Right renal cortex interstitium (tissue), 3 donors: ENCODE data around the gene MBD4. TPM values are rescaled to one million over a fixed set of nuclear protein-coding genes. Genes with fewer than 3 reads are reported as not detected.

Experiments
- DNase-seq, 3 donors: peaks; one replicate each; pipeline ENCODE4 v3.0.0-alpha.2; 2013; ENCODE audit warnings: low read depth in 3 of 3, low spot score in 2 of 3
- polyA plus RNA-seq, 3 donors: library from polyadenylated mRNA; unstranded; fragments of 120-200 nt; gene quantifications; one replicate each; pipeline ENCODE4 v1.2.1, GENCODE V29; 2013; ENCODE audit not compliant: insufficient read length in 3 of 3

The MBD4 gene
- polyA plus RNA-seq, 3 donors = 44.5 to 51.8 (median 51.1) TPM

DNA sequence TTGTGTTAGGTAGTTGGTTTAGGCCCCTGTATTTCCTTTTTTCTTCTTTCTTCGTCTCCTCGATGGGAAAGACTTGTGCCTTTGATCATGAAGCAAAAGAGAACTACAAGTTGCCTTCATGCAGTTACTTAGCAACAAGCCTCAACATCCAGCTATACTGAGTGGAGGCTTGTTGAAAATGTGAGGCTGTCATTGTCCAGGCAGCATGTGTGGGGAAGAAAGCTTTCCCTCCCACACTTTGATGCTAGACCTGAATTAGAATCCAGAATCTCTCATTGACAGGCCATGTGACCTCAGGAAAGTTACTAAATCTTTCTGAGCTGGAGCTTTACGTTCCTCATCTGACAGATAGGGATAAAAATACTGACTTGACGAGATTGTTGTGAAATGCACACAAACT lies 24.0 kb upstream of the MBD4 start:
- DNase-seq = no peak

DNA sequence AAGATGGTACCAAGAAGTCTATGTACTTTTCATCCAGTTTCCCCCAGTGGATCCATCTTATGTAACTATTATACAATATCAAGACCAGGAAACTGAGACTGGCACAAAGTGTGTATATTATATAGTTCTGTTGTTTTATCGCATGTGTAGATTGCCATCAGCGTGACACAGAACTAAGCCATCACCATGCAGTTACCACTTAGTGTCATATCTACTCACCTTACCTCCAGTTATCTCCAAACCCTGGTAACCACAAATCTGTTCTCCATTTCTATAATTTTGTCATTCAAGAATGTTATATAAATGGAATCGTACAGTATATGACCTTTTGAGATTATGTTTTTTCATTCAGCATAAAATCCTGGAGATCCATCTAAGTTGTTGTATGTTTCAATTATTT lies 23.3 kb upstream of the MBD4 start:
- DNase-seq = no peak

- no peak for DNase-seq
These were observed 22.7 kb upstream of the MBD4 start for GRCh38 chr3:129462361-129462968.

DNA sequence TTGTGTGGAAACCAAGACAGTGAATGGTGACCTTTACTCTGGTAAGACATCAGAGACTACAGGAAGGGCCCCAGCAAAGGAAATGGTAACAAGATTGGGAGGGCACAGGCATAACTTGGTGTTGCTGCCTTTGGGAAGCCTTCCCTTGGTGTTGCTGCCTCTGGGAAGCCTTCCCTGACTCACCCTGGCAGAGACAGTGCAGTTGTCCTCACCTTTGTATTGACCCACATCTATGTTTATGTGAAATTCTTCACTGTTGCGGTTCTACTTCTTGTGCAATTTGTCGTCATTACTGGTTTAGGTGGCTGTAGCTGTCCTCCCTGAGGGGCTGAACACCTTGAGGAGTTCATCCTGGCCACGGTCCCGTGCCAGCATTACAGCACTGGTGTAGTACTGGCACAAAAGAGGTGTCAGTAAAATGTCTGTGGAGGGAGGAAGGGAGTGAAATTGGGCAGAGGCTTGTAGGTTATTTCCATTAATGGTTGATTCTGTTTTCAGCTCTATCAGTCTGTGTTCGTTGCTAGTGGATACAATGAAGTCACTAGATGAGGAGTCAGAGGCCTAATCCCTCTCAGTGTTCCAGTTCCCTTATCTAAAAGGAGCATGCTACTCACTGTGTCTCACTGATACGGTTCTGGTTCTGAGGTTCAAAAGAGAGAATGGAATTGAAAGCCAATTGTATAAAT lies 21.9 kb upstream of the MBD4 start:
- DNase-seq = no peak

DNA sequence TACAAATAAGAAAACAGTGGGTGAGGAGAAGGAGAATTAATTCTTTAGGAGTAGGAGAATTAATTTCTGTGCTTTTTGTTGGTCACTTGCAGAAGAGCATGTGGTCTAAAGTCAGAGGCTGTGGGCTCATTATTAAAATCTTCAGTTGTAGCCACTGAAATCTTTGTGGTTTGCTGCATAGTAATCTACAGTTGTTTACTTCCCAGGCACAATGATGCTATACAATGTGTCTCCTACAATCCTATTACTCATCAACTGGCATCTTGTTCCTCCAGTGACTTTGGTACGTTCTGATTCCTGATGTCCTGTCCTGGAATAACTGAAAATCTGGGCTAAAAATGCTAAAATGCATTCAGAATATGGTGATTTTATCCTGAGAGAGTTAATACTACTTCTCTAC lies 21.3 kb upstream of the MBD4 start:
- no peak for DNase-seq

- DNase-seq = no peak
These were observed 20.8 kb upstream of the MBD4 start for GRCh38 chr3:129460572-129460971.

DNA sequence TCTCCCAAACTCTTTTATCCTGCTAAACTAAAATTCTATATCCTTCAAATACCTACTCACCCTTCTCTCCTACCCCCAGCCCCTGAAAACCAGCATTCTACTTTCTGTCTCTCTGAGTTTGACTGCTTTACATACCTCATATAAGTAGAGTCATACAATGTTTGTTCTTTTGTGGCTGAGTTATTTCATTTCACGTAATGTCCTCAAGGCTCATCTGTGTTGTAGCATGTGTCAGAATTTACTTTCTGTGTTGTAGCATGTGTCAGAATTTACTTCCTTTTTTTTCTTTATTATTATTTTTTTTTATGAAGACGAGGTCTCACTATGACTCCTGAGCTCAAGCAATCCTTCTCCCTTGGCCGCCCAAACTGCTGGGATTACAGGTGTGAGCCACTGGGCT lies 20.4 kb upstream of the MBD4 start:
- no peak for DNase-seq

DNA sequence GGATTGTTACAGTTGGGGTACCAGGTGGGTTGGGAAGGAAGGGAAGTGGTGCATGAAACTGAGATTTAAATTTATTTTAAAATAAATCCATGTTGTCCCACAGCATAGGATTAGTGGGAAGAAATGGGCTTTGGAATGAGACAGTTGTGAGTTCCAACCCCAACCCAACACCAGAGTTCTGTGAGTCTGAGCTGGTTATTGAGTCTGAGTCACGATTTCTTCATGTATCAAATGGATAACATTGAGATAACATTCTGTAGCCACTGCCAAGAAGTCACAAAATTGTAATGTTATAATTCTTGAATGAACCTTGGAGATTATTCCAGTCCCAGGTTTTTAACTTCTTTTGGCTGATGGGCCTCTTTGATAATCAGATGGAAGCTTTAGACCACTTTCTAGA lies 14.0 kb upstream of the MBD4 start:
- DNase-seq = no peak

DNA sequence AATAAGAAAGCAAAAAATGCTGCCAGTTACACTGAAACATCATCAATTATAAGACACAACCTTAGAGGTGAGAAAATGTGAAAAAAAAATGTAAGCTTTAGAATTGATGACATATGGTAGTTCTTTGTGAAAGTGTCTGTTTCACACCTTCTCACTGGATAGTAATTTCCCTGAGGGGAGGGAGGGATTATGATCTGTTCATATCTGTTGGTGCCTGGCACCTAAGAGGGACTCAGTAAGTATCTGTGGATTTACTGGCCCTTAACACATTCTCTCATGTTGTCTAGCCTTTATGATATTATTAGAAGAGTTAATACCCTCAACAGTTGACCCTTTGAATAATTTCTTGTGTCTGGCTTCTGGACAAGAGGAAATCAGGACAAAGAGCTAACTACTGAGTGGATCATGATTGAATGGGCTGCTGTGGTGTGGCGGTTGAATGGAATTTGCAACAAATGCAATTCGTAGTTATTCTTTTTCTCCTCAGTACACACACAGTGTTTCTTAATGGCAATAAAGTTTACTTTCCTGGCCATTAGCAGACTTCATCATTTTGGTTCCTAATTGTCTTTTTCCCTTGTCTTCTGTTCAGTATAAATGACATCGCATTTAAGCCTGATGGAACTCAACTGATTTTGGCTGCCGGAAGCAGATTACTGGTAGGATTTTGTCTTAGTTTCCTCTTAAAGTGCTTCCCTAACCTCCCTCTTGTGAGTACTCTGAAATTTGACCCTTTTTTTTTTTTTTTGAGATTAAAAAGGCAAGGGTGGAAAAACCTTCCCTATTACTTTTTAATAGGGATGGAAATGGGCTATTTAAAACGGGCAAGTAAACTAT lies 9.7 kb upstream of the MBD4 start:
- DNase-seq = no peak

DNA sequence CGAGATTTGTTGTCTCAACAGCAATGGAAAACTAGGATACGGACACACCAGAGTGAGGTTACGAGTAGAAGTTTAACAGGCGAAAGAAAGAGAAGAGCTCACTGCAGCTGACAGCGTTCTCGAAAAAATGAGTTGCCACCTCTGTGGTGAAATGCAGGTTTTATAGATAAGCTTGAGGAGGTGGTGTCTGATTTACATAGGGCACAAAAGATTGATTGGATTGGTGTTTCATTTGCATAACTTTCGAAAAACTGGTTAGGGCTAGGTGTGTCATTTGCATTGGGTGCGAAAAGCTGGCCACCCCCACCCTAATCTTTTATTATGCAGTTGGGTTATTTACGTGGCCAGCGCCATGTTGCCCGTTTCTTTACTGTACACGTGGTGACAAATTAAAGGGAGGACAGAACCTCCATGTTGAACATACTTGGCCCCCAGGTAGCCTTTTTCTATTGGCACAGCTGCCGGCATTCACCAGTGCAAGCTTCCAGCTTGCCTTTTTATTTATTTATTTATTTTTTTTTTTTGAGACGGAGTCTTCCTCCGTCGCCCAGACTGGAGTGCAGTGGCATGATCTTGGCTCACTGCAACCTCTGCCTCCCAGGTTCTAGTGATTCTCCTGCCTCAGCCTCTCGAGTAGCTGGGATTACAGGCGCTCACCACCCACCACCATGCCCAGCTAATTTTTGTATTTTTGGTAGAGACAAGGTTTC lies 8.6 kb upstream of the MBD4 start:
- no peak for DNase-seq

- no peak for DNase-seq
These were observed 7.2 kb upstream of the MBD4 start for GRCh38 chr3:129446926-129447325.

GRCh38 chr3:129445471-129445870 lies 5.7 kb upstream of the MBD4 start:
- DNase-seq = no peak

DNA sequence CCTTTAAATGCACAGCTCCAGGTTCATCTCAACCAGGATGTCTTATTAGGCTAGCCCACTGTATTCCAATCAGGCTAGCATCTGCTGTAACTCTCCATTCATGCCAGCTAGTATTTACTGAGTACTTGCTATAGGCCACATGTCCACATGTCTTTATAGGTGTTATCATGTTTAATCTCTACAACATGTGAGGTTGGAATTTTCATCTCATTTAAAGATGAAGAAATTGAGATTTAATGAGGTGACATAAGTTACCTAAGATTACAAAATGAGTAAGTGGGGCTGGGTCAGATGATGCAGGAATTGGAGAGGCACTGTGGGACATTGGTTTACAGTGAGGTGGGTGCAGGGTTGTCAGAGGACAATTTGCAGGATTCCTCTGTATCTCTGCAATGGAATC lies 3.2 kb upstream of the MBD4 start:
- no peak for DNase-seq

DNA sequence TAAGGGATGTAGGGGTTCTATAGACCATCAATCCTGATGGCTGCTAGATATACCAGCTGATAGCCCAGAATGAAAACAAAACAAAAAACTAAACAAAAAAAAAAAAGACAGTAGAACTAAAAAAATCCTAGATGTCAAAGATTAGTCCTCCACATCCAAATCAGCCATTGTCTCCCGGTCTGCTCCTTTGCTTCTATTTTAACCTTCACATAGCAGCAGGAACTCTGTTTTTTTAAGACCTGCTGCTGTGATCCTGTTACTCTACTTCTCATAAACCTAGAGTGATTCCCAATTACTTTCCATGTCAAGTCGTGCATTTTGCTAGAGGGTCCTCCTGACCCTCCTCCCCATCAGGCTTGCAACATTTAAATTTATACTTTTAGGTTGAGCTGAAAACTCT lies 2.7 kb upstream of the MBD4 start:
- no peak for DNase-seq

GRCh38 chr3:129441782-129442181 lies 2.0 kb upstream of the MBD4 start:
- no peak for DNase-seq

DNA sequence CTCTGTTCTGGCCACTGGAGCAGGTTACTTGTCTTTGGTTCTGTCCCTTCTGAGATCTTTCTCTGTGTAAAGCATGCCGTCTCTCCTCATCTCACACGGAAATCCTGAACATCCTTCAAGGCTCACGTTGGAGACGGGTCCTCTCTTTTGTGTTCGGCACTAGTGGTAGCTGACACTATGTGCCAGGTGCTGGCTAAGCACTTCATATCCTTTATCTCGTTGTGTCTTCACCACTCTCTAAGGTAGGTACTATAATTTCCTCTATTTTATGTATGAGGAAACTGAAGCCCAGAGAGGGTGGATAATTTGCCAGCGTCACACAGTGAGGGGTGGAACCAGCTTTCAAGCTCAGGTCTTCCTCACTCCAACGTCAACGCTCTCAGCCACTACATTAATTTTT lies 1.5 kb upstream of the MBD4 start:
- DNase-seq = no peak

- DNase-seq = no peak
These were observed 956 bp upstream of the MBD4 start for GRCh38 chr3:129440618-129441190.

- no peak for DNase-seq
These were observed 427 bp downstream of the MBD4 start for GRCh38 chr3:129439226-129439816.

GRCh38 chr3:129435367-129435766 lies 4.4 kb downstream of the MBD4 start:
- DNase-seq = no peak

DNA sequence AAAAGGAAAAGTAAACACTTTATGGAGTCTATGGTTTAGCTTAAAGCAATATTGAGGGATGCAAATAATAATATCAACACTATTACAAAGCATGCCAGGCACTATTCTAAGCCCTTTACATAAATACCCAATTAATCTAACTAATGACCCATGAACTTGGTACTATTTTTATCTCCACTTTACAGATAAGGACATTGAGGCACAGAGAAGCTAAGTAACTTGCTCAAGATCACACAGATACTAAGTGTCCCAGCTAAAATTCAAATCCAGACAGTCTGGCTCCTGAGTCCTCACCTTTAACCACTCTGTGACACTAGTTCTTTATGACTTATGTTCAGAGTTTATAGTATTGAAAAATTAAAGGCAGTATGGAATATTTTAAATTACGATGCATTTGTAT lies 5.6 kb downstream of the MBD4 start:
- no peak for DNase-seq

GRCh38 chr3:129433565-129433964 lies 6.2 kb downstream of the MBD4 start:
- no peak for DNase-seq
